ENCODE data around the gene EIF5A. TPM values are rescaled to one million over a fixed set of nuclear protein-coding genes. Genes with fewer than 3 reads are reported as not detected.

EIF5A gene
- polyA plus RNA-seq, 2 of the 4 experiments (the other 2 are of a cell fraction): 969 to 1,918 TPM

GRCh38 chr17:7356072-7356549 is 48.7 kb downstream of the EIF5A start (continued):
- TF ChIP-seq ELK1 (IDR thresholded peaks at IDR 0.05; ENCODE audit: low read depth, low read length): no peak
- TF ChIP-seq PHF8 (IDR thresholded peaks at IDR 0.05; ENCODE audit: borderline replicate concordance, low read depth): no peak
- TF ChIP-seq JUN (IDR thresholded peaks at IDR 0.05): no peak
- TF ChIP-seq NR3C1 (IDR thresholded peaks at IDR 0.05): no peak
- TF ChIP-seq CBX8 (IDR thresholded peaks at IDR 0.05): no peak
- TF ChIP-seq TFCP2L1 (CRISPR knock-in tag; IDR thresholded peaks at IDR 0.05): no peak
- no peak for TF ChIP-seq USF2 (IDR thresholded peaks at IDR 0.05)
- peak; percentile 66; the same call in 1 of the 2 replicates for TF ChIP-seq MAZ (IDR thresholded peaks at IDR 0.05; ENCODE audit: borderline replicate concordance, low read depth, low read length)
- TF ChIP-seq HOXB5 (CRISPR knock-in tag; IDR thresholded peaks at IDR 0.05): no peak
- no peak for TF ChIP-seq KDM1A (IDR thresholded peaks at IDR 0.05; ENCODE audit: low read depth)
- TF ChIP-seq ATOH8 (CRISPR knock-in tag; IDR thresholded peaks at IDR 0.05; ENCODE audit: low read depth): no peak
- TF ChIP-seq CEBPB (IDR thresholded peaks at IDR 0.05): no peak
- TF ChIP-seq RARB (CRISPR knock-in tag; IDR thresholded peaks at IDR 0.05): no peak
- no peak for TF ChIP-seq HMGXB4 (CRISPR knock-in tag; IDR thresholded peaks at IDR 0.05; ENCODE audit: borderline replicate concordance)
- TF ChIP-seq HOXA7 (CRISPR knock-in tag; IDR thresholded peaks at IDR 0.05): no peak
- TF ChIP-seq CTCF (IDR thresholded peaks at IDR 0.05): peak; percentile 96
- TF ChIP-seq FOXS1 (CRISPR knock-in tag; IDR thresholded peaks at IDR 0.05): no peak
- TF ChIP-seq ZNF302 (CRISPR knock-in tag; IDR thresholded peaks at IDR 0.05): no peak
- no peak for TF ChIP-seq FOSB (CRISPR knock-in tag; IDR thresholded peaks at IDR 0.05)
- no peak for TF ChIP-seq RCOR1 (IDR thresholded peaks at IDR 0.05; ENCODE audit: low read depth, low read length)
- no peak for TF ChIP-seq HDAC2 (IDR thresholded peaks at IDR 0.05)
- no peak for TF ChIP-seq EHF (CRISPR knock-in tag; IDR thresholded peaks at IDR 0.05)
- TF ChIP-seq BHLHE40 (IDR thresholded peaks at IDR 0.05; ENCODE audit: low read depth, low read length): no peak
- peak; percentile 58; the same call in 1 of the 2 replicates for TF ChIP-seq MAX (IDR thresholded peaks at IDR 0.05)
- TF ChIP-seq POLR2A (IDR thresholded peaks at IDR 0.05; ENCODE audit: low read length): no peak
- TF ChIP-seq BCL3 (IDR thresholded peaks at IDR 0.05): no peak
- no peak for TF ChIP-seq RFX5 (IDR thresholded peaks at IDR 0.05)
- no peak for TF ChIP-seq ZC3H11A (IDR thresholded peaks at IDR 0.05)
- no peak for TF ChIP-seq E2F6 (IDR thresholded peaks at IDR 0.05; ENCODE audit: borderline replicate concordance, low read depth)
- TF ChIP-seq PBX3 (IDR thresholded peaks at IDR 0.05): 0 out of 2 replicates have a peak, but pooled peaks have one; percentile 15

Measured in A549 (cell line).